ENCODE results near the gene ZBTB17. TPM values are rescaled to one million over a fixed set of nuclear protein-coding genes. Genes with fewer than 3 reads are reported as not detected.

The ZBTB17 gene
- total RNA-seq, 1 experiment from 2014 or later = 44.2 TPM

DNA sequence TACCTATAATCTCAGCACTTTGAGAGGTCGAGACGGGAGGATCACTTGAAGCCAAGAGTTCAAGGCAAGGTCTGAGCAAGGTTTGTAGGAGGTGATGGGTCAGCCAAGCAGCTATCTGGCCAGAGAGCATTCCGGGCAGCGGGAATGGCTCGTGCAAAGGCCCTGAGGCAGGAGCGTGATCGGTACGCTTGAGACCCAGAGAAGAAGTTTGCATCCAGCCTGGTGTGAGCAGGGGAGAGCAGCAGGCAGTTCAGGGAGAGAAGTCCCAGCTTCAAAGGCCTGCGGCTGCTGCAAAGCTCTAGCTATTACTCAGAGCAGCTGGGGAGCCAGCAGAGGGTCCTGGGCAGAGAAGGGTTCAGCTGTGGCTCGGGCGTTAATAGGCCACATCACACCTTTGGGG is 23.0 kb upstream of the ZBTB17 start:
- no peaks in the 10 kb centered on the region for H3K27me3 ChIP-seq (ENCODE audit: low read length)
- no peak overlapping the region for H3K27ac ChIP-seq (ENCODE audit: low read length)
- DNase-seq (no peak), ATAC-seq (no peak)
- H4K20me1 ChIP-seq (ENCODE audit: low read length) = no peaks in the 10 kb centered on the region
- ChIA-PET POLR2A (ENCODE audit: unreplicated experiment) (no interaction called here), CTCF (no interaction called here)
- H3K4me3 ChIP-seq (ENCODE audit: low read length) = no peak overlapping the region
- H3K4me1 ChIP-seq (ENCODE audit: insufficient read depth, low read length) = no peaks in the 10 kb centered on the region
- H3F3A ChIP-seq (ENCODE audit: low read length, unreplicated experiment) = no peaks in the 10 kb centered on the region
- no peak overlapping the region for H3K4me2 ChIP-seq (ENCODE audit: low read length)
- BruUV-seq (replicated peaks) = no TSS peak
- intact Hi-C loops (cut with micrococcal nuclease) = no loop called here
- no peak overlapping the region for H3K9ac ChIP-seq (ENCODE audit: low read length)
- TF ChIP-seq EZH2 (IDR thresholded peaks at IDR 0.05; ENCODE audit: low read length, unreplicated experiment) (no peak), CTCF (conservative IDR thresholded peaks at IDR 0.05; ENCODE audit: low read depth, low read length) (no peak), EZH2phosphoT487 (IDR thresholded peaks at IDR 0.05; ENCODE audit: borderline replicate concordance, low read length) (no peak)
- H3K9me3 ChIP-seq (ENCODE audit: low read length) = no peaks in the 10 kb centered on the region
- H2AFZ ChIP-seq (ENCODE audit: low read length) = no peak overlapping the region
- H3K79me2 ChIP-seq (ENCODE audit: low read length) = no peaks in the 10 kb centered on the region
- H3K36me3 ChIP-seq (ENCODE audit: low read depth, low read length) = no peaks in the 10 kb centered on the region
- H3K9me2 ChIP-seq (replicated peaks; ENCODE audit: low read length) = no peaks in the 10 kb centered on the region

DNA sequence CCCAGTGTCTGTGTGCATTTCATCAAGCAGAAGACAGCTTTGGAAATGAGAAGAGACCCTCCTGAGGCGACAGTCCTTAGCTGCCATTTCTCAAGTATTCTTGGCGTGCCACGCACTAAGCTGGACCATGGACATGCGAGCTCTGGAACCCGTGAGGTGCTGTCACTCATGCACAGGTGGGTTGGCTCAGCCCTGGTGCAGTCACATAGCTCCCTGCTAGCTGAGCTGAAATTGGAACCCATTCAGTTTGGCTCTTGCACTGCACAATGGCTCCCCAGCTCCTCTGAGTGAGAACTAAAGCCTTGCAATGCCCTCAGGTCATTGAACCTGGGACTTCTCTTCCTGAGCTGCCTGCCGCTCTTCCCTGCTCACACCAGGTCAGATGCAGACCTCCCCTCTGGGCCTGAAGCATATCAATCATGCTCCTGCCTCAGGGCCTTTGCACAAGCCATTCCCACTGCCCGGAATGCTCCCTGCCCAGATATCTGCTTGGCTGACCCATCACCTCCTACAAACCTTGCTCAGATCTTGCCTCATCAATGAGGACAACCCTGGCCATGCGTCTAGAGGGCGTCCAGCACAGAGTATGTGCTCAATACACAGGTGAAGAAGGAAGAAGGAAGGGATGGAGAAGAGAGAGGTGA is 21.9 kb upstream of the ZBTB17 start:
- POLR2A ChIA-PET (ENCODE audit: unreplicated experiment) = no interaction called here
- intact Hi-C loops (cut with micrococcal nuclease) = no loop called here
- no peaks in the 10 kb centered on the region for H3K9me3 ChIP-seq (ENCODE audit: low read length)
- H3K9me2 ChIP-seq (replicated peaks; ENCODE audit: low read length) = no peaks in the 10 kb centered on the region
- no peaks in the 10 kb centered on the region for H3K79me2 ChIP-seq (ENCODE audit: low read length)
- ATAC-seq (no peak), DNase-seq (no peak)
- no peaks in the 10 kb centered on the region for H3K27me3 ChIP-seq (ENCODE audit: low read length)
- CTCF ChIA-PET = no interaction called here
- no peak overlapping the region for H3K4me3 ChIP-seq (ENCODE audit: low read length)
- BruUV-seq (replicated peaks) = no TSS peak
- H4K20me1 ChIP-seq (ENCODE audit: low read length) = no peaks in the 10 kb centered on the region
- no peak overlapping the region for H3K27ac ChIP-seq (ENCODE audit: low read length)
- H2AFZ ChIP-seq (ENCODE audit: low read length) = no peak overlapping the region
- no peaks in the 10 kb centered on the region for H3F3A ChIP-seq (ENCODE audit: low read length, unreplicated experiment)
- H3K9ac ChIP-seq (ENCODE audit: low read length) = no peak overlapping the region
- no peak for TF ChIP-seq EZH2phosphoT487 (IDR thresholded peaks at IDR 0.05; ENCODE audit: borderline replicate concordance, low read length)
- no peak for TF ChIP-seq EZH2 (IDR thresholded peaks at IDR 0.05; ENCODE audit: low read length, unreplicated experiment)
- TF ChIP-seq CTCF (conservative IDR thresholded peaks at IDR 0.05; ENCODE audit: low read depth, low read length) = no peak
- no peak overlapping the region for H3K4me2 ChIP-seq (ENCODE audit: low read length)
- no peaks in the 10 kb centered on the region for H3K36me3 ChIP-seq (ENCODE audit: low read depth, low read length)
- H3K4me1 ChIP-seq (ENCODE audit: insufficient read depth, low read length) = no peaks in the 10 kb centered on the region

GRCh38 chr1:15997076-15997585 is 21.2 kb upstream of the ZBTB17 start:
- Histone ChIP-seq H3K4me2 (ENCODE audit: low read length) (no peak overlapping the region), H2AFZ (ENCODE audit: low read length) (no peak overlapping the region), H3K27me3 (ENCODE audit: low read length) (no peaks in the 10 kb centered on the region), H3K9ac (ENCODE audit: low read length) (no peak overlapping the region), H3K4me1 (ENCODE audit: insufficient read depth, low read length) (no peaks in the 10 kb centered on the region), H4K20me1 (ENCODE audit: low read length) (no peaks in the 10 kb centered on the region), H3K4me3 (ENCODE audit: low read length) (no peak overlapping the region), H3K36me3 (ENCODE audit: low read depth, low read length) (no peaks in the 10 kb centered on the region), H3F3A (ENCODE audit: low read length, unreplicated experiment) (no peaks in the 10 kb centered on the region), H3K9me3 (ENCODE audit: low read length) (no peaks in the 10 kb centered on the region), H3K27ac (ENCODE audit: low read length) (no peak overlapping the region), H3K79me2 (ENCODE audit: low read length) (no peaks in the 10 kb centered on the region), H3K9me2 (replicated peaks; ENCODE audit: low read length) (no peaks in the 10 kb centered on the region)
- ATAC-seq (no peak), DNase-seq (no peak)
- CTCF ChIA-PET = no interaction called here
- TF ChIP-seq CTCF (conservative IDR thresholded peaks at IDR 0.05; ENCODE audit: low read depth, low read length) (no peak), EZH2 (IDR thresholded peaks at IDR 0.05; ENCODE audit: low read length, unreplicated experiment) (no peak), EZH2phosphoT487 (IDR thresholded peaks at IDR 0.05; ENCODE audit: borderline replicate concordance, low read length) (no peak)
- POLR2A ChIA-PET (ENCODE audit: unreplicated experiment) = no interaction called here
- BruUV-seq (replicated peaks) = no TSS peak
- intact Hi-C loops (cut with micrococcal nuclease) = no loop called here

Measured in PC-3 (cell line).